Liver (tissue), 3 donors: ENCODE measurements around the gene CDH4.

ENCODE experiments used
- FOXA1 ChIP-seq: IDR thresholded peaks from 2 replicates; pipeline ENCODE4 v1.6.1; 2016; ENCODE audit warnings: antibody characterized with exemption
- JUND ChIP-seq, 2 donors: IDR thresholded peaks; 2 replicates each; pipeline ENCODE4 v1.6.1; 2016; ENCODE audit warnings: antibody characterized with exemption in 2 of 2
- REST ChIP-seq: IDR thresholded peaks from 2 replicates; pipeline ENCODE4 v1.6.1; 2016; ENCODE audit warnings: antibody characterized with exemption, mild to moderate bottlenecking
- TAF1 ChIP-seq: conservative IDR thresholded peaks from 2 replicates; pipeline ENCODE4 v1.6.1; 2016; ENCODE audit warnings: antibody characterized with exemption, mild to moderate bottlenecking
- TF ChIP-seq, protein P1 (sequence below): fragments of 150-350 bp; IDR thresholded peaks from 2 replicates; pipeline ENCODE4 v1.5.1; 2017; ENCODE audit warnings: improper control_type of control experiment, low read depth, low read length; ENCODE audit not compliant: missing input control
- donor health status: healthy.
- donor health status: healthy.

- TF ChIP-seq, protein P1, sequence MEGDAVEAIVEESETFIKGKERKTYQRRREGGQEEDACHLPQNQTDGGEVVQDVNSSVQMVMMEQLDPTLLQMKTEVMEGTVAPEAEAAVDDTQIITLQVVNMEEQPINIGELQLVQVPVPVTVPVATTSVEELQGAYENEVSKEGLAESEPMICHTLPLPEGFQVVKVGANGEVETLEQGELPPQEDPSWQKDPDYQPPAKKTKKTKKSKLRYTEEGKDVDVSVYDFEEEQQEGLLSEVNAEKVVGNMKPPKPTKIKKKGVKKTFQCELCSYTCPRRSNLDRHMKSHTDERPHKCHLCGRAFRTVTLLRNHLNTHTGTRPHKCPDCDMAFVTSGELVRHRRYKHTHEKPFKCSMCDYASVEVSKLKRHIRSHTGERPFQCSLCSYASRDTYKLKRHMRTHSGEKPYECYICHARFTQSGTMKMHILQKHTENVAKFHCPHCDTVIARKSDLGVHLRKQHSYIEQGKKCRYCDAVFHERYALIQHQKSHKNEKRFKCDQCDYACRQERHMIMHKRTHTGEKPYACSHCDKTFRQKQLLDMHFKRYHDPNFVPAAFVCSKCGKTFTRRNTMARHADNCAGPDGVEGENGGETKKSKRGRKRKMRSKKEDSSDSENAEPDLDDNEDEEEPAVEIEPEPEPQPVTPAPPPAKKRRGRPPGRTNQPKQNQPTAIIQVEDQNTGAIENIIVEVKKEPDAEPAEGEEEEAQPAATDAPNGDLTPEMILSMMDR: no peak
- TF ChIP-seq REST (no peak), FOXA1 (no peak), TAF1 (no peak), JUND (IDR thresholded peaks at IDR 0.05) (no peak)
These were observed 167.4 kb downstream of the CDH4 start for GRCh38 chr20:61419501-61419900.
